ENCODE measurements around the gene TARS3.

- TF ChIP-seq, protein P1, sequence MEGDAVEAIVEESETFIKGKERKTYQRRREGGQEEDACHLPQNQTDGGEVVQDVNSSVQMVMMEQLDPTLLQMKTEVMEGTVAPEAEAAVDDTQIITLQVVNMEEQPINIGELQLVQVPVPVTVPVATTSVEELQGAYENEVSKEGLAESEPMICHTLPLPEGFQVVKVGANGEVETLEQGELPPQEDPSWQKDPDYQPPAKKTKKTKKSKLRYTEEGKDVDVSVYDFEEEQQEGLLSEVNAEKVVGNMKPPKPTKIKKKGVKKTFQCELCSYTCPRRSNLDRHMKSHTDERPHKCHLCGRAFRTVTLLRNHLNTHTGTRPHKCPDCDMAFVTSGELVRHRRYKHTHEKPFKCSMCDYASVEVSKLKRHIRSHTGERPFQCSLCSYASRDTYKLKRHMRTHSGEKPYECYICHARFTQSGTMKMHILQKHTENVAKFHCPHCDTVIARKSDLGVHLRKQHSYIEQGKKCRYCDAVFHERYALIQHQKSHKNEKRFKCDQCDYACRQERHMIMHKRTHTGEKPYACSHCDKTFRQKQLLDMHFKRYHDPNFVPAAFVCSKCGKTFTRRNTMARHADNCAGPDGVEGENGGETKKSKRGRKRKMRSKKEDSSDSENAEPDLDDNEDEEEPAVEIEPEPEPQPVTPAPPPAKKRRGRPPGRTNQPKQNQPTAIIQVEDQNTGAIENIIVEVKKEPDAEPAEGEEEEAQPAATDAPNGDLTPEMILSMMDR (IDR thresholded peaks at IDR 0.05), result no peak
- no peak for TF ChIP-seq POLR2A (IDR thresholded peaks at IDR 0.05)
Observed at GRCh38 chr15:101725073-101725472, 800 bp upstream of the TARS3 start.

All from testis (tissue), 2 donors.